SK-N-SH (cell line): ENCODE data around the gene ADAM33. TPM values are rescaled to one million over a fixed set of nuclear protein-coding genes. Genes with fewer than 3 reads are reported as not detected.

ENCODE experiments used
- CTCF ChIA-PET: fragments of 300-600, 350-600 bp; formaldehyde crosslinking; extraction: SDS; loops from one replicate; lab custom pipeline; 2021; lab: Yijun Ruan, JAX
- POLR2A ChIA-PET: fragments of 350-600 bp; sonication (Branson Sonifier 250); formaldehyde crosslinking; extraction: SDS; loops from one replicate; lab custom pipeline; 2020; ENCODE audit warnings: antibody characterized with exemption, inconsistent platforms; lab: Yijun Ruan, JAX
- DNase-seq: peaks from one replicate; pipeline ENCODE4 v3.0.0; 2012
- H2AFZ ChIP-seq: fragments of 200-600 bp; sonication (generic); 2 replicates; pipeline ENCODE4 v1.8.1; 2016; ENCODE audit warnings: antibody characterized with exemption, mild to moderate bottlenecking, low read depth
- H3F3A ChIP-seq: fragments of 200-600 bp; sonication (generic); replicated peaks from 2 replicates; pipeline ENCODE3; 2016; ENCODE audit warnings: antibody characterized with exemption, mild to moderate bottlenecking; ENCODE audit not compliant: insufficient read depth
- H3K27ac ChIP-seq, 2 experiments: fragments of 200-500 bp in 1 of 2; fragments of 200-600 bp in 1 of 2; sonication (Bioruptor generic) in 1 of 2; sonication (generic), shearing (Covaris generic) in 1 of 2; 2 replicates each; pipeline versions ENCODE4 v1.5.1 to v1.6.1; 2014 to 2016; ENCODE audit warnings: low read depth in 2 of 2, inconsistent platforms in 1 of 2, low read length in 1 of 2, mild to moderate bottlenecking in 1 of 2, mixed read lengths in 1 of 2
- H3K27me3 ChIP-seq: fragments of 200-600 bp; sonication (generic), shearing (Covaris generic); 2 replicates; pipeline ENCODE4 v1.6.1; 2016; ENCODE audit warnings: mixed run types; ENCODE audit not compliant: insufficient read depth
- H3K36me3 ChIP-seq, 2 experiments: fragments of 200-500 bp in 1 of 2; fragments of 200-600 bp in 1 of 2; sonication (Bioruptor generic) in 1 of 2; sonication (generic) in 1 of 2; replicated peaks in 1 of 2; 2 replicates each; pipeline versions ENCODE3 to v1.5.1; 2014 to 2016; ENCODE audit warnings: low read length in 1 of 2, mild to moderate bottlenecking in 1 of 2; ENCODE audit not compliant: insufficient read depth in 2 of 2, control insufficient read depth in 1 of 2
- H3K4me1 ChIP-seq, 2 experiments: fragments of 200-500 bp in 1 of 2; fragments of 200-600 bp in 1 of 2; sonication (Bioruptor generic) in 1 of 2; sonication (generic), shearing (Covaris generic) in 1 of 2; 2 replicates each; pipeline versions ENCODE4 v1.5.1 to v1.6.1; 2014 to 2016; ENCODE audit warnings: low read depth in 1 of 2, low read length in 1 of 2, mixed run types in 1 of 2; ENCODE audit not compliant: insufficient read depth in 2 of 2, control insufficient read depth in 1 of 2
- H3K4me2 ChIP-seq: fragments of 200-600 bp; sonication (generic), shearing (Covaris generic); 2 replicates; pipeline ENCODE4 v1.6.1; 2017; ENCODE audit warnings: mixed run types
- H3K4me3 ChIP-seq, 2 experiments: fragments of 200-500 bp in 1 of 2; fragments of 200-600 bp in 1 of 2; sonication (Bioruptor generic) in 1 of 2; sonication (generic), shearing (Covaris generic) in 1 of 2; 2 replicates each; pipeline versions ENCODE4 v1.5.1 to v1.8.1; 2014 to 2016; ENCODE audit warnings: low read depth in 2 of 2, inconsistent platforms in 1 of 2, low read length in 1 of 2, mild to moderate bottlenecking in 1 of 2, mixed read lengths in 1 of 2, moderate library complexity in 1 of 2
- H3K79me2 ChIP-seq: fragments of 200-600 bp; sonication (generic); 2 replicates; pipeline ENCODE4 v1.8.1; 2017; ENCODE audit warnings: mild to moderate bottlenecking; ENCODE audit not compliant: insufficient read depth
- H3K9ac ChIP-seq: fragments of 200-600 bp; sonication (generic); 2 replicates; pipeline ENCODE4 v1.6.1; 2017; ENCODE audit warnings: mixed run types
- H3K9me2 ChIP-seq: fragments of 200-600 bp; sonication (generic); 2 replicates; pipeline ENCODE4 v1.6.1; 2017; ENCODE audit warnings: mixed run types
- H3K9me3 ChIP-seq: fragments of 200-600 bp; sonication (generic); 2 replicates; pipeline ENCODE4 v1.6.1; 2017; ENCODE audit warnings: mixed run types, mild to moderate bottlenecking, moderate library complexity
- H4K20me1 ChIP-seq: fragments of 200-600 bp; sonication (generic); 2 replicates; pipeline ENCODE4 v1.6.1; 2017; ENCODE audit warnings: mild to moderate bottlenecking, mixed run types; ENCODE audit not compliant: insufficient read depth
- CHD2 ChIP-seq: fragments of 150-350 bp; IDR thresholded peaks from 2 replicates; pipeline ENCODE4 v1.6.1; 2018; ENCODE audit warnings: low read length; ENCODE audit not compliant: partially characterized antibody
- EP300 ChIP-seq, 2 experiments: IDR thresholded peaks; 2 replicates each; pipeline versions ENCODE4 v1.4.0 to v1.6.1; 2012; ENCODE audit warnings: borderline replicate concordance in 1 of 2, low read depth in 1 of 2, low read length in 1 of 2
- EZH2phosphoT487 ChIP-seq: fragments of 200-600 bp; sonication (generic); IDR thresholded peaks from 2 replicates; pipeline ENCODE4 v1.6.1; 2017; ENCODE audit warnings: low read depth, mixed run types, mild to moderate bottlenecking, antibody characterized with exemption, moderate library complexity, borderline replicate concordance
- FOSL2 ChIP-seq: IDR thresholded peaks from 2 replicates; pipeline ENCODE4 v1.4.0; 2012; ENCODE audit warnings: low read depth, mild to moderate bottlenecking, moderate library complexity, borderline replicate concordance
- FOXM1 ChIP-seq: IDR thresholded peaks from 2 replicates; pipeline ENCODE4 v1.4.0; 2012; ENCODE audit warnings: low read depth, mild to moderate bottlenecking
- GABPA ChIP-seq: IDR thresholded peaks from 2 replicates; pipeline ENCODE4 v1.4.0; 2012; ENCODE audit warnings: low read depth, mild to moderate bottlenecking
- GATA2 ChIP-seq: sonication (generic); formaldehyde crosslinking; IDR thresholded peaks from 2 replicates; pipeline ENCODE4 v1.5.0; 2020; ENCODE audit warnings: mild to moderate bottlenecking, missing genetic modification reagents
- JUND ChIP-seq: IDR thresholded peaks from 2 replicates; pipeline ENCODE4 v1.4.0; 2012
- MXI1 ChIP-seq: IDR thresholded peaks from 2 replicates; pipeline ENCODE4 v1.6.1; 2012; ENCODE audit warnings: mild to moderate bottlenecking, low read depth, low read length, improper control_type of control experiment
- NFIC ChIP-seq: IDR thresholded peaks from 2 replicates; pipeline ENCODE4 v1.4.0; 2012; ENCODE audit warnings: borderline replicate concordance
- POLR2AphosphoS5 ChIP-seq: IDR thresholded peaks from 2 replicates; pipeline ENCODE4 v1.6.1; 2012; ENCODE audit warnings: low read depth, low read length
- RAD21 ChIP-seq: IDR thresholded peaks from 2 replicates; pipeline ENCODE4 v1.6.1; 2012; ENCODE audit warnings: mild to moderate bottlenecking, low read length
- RCOR1 ChIP-seq: fragments of 150-350 bp; IDR thresholded peaks from 2 replicates; pipeline ENCODE4 v1.6.1; 2017; ENCODE audit warnings: antibody characterized with exemption, low read length
- RFX5 ChIP-seq: IDR thresholded peaks from 2 replicates; pipeline ENCODE4 v1.6.1; 2012; ENCODE audit warnings: mild to moderate bottlenecking, improper control_type of control experiment, low read length
- RXRA ChIP-seq: IDR thresholded peaks from 2 replicates; pipeline ENCODE4 v1.4.0; 2012; ENCODE audit warnings: low read depth, mild to moderate bottlenecking, borderline replicate concordance
- SMC3 ChIP-seq: IDR thresholded peaks from 2 replicates; pipeline ENCODE4 v1.6.1; 2012; ENCODE audit warnings: low read depth, low read length, improper control_type of control experiment
- TAF1 ChIP-seq: IDR thresholded peaks from 2 replicates; pipeline ENCODE4 v1.6.1; 2012; ENCODE audit warnings: low read depth, mild to moderate bottlenecking, low read length, moderate library complexity, borderline replicate concordance
- TCF12 ChIP-seq: IDR thresholded peaks from 2 replicates; pipeline ENCODE4 v1.4.0; 2012
- TEAD4 ChIP-seq: IDR thresholded peaks from 2 replicates; pipeline ENCODE4 v1.4.0; 2012; ENCODE audit warnings: mild to moderate bottlenecking, borderline replicate concordance; ENCODE audit not compliant: insufficient read depth
- USF2 ChIP-seq: fragments of 150-350 bp; IDR thresholded peaks from 2 replicates; pipeline ENCODE4 v1.6.1; 2017; ENCODE audit warnings: antibody characterized with exemption, low read length, low read depth, borderline replicate concordance
- YY1 ChIP-seq: IDR thresholded peaks from 2 replicates; pipeline ENCODE4 v1.4.0; 2012; ENCODE audit warnings: low read depth, mild to moderate bottlenecking
- WGBS: methylation state at CpG from one replicate; pipeline ENCODE4 v1.1.6; 2017; ENCODE audit warnings: low lambda C conversion rate; 5-methylcytosine and 5-hydroxymethylcytosine counted together
- polyA plus RNA-seq, 3 experiments: library from polyadenylated mRNA; depleted of rRNA; stranded (reverse); fragments of >200 nt; gene quantifications; 2 replicates each; pipeline ENCODE4 v1.2.3, GENCODE V29; 2012
- TF ChIP-seq, protein P1 (sequence below): IDR thresholded peaks from 2 replicates; pipeline ENCODE4 v1.4.0; 2012; ENCODE audit warnings: low read depth
- TF ChIP-seq, protein P2 (sequence below): IDR thresholded peaks from 2 replicates; pipeline ENCODE4; 2012
- TF ChIP-seq, protein P3 (sequence below): IDR thresholded peaks from 2 replicates; pipeline ENCODE4 v1.4.0; 2012; ENCODE audit warnings: low read depth, borderline replicate concordance
- TF ChIP-seq, protein P4 (sequence below): fragments of 200-600 bp; sonication (generic); IDR thresholded peaks from 2 replicates; pipeline ENCODE4 v1.6.1; 2017; ENCODE audit warnings: antibody characterized with exemption, mild to moderate bottlenecking, moderate library complexity

The ADAM33 gene
- polyA plus RNA-seq, 1 of the 3 experiments (the other 2 are of a cell fraction), result 4.8 TPM

DNA sequence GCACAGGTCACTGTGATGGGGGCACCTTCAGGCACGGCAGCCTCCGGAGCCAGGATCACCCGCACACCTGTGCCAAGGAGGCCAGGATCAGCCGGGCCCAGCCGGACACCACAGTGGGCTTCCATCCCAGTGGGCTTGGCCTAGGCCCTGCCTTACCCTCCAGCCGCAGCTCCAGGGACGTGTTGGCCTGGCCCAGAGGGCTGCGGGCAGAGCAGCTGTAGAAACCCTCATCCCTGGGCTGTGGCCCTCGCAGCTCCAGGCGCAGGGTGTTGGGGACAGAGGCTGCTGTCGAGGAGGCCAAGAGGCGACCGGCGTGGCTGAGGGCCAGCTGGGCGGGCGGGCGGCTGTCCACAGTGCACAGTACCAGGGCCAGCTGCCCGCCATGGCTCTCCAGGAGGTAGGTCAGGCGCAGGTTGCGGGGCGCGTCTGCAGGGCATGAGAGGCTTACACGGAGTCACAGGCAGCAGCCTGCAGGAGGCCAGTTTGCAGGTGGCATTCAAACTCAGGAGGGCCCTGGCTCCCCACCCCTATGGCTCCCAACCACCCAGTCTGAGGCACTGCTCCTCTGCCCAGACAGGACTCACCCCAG is 11.0 kb upstream of the ADAM33 start:
- Histone ChIP-seq H3K9ac (no peak overlapping the region), H3F3A (no peaks in the 10 kb centered on the region), H2AFZ (no peak overlapping the region), H3K27ac (no peak overlapping the region), H4K20me1 (no peaks in the 10 kb centered on the region), H3K4me2 (no peak overlapping the region), H3K27me3 (no peaks in the 10 kb centered on the region), H3K36me3 (no peaks in the 10 kb centered on the region), H3K4me1 (no peaks in the 10 kb centered on the region), H3K9me2 (no peaks in the 10 kb centered on the region), H3K9me3 (no peaks in the 10 kb centered on the region), H3K79me2 (no peaks in the 10 kb centered on the region), H3K4me3 (no peak overlapping the region)
- no peak for DNase-seq
- WGBS, result 64% methylated on average over 5 of the region's 23 CpGs
- POLR2A ChIA-PET, result no interaction called here
- CTCF ChIA-PET, result interaction anchor here (1.1 to 6.1 kb wide), 6 partner anchors 16 to 129 kb away, joined by 3 to 42 read pairs (median 6); no protein-coding TSS in a partner anchor
- TF ChIP-seq TEAD4, result no peak
- TF ChIP-seq YY1, result no peak
- no peak for TF ChIP-seq TAF1
- TF ChIP-seq, protein P1, sequence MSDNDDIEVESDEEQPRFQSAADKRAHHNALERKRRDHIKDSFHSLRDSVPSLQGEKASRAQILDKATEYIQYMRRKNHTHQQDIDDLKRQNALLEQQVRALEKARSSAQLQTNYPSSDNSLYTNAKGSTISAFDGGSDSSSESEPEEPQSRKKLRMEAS, result no peak
- TF ChIP-seq TCF12, result no peak
- no peak for TF ChIP-seq USF2
- TF ChIP-seq EP300 (IDR thresholded peaks at IDR 0.05; ENCODE audit: borderline replicate concordance in 1 of 2, low read depth in 1 of 2, low read length in 1 of 2), result no peak
- no peak for TF ChIP-seq GABPA
- no peak for TF ChIP-seq GATA2
- TF ChIP-seq, protein P2, sequence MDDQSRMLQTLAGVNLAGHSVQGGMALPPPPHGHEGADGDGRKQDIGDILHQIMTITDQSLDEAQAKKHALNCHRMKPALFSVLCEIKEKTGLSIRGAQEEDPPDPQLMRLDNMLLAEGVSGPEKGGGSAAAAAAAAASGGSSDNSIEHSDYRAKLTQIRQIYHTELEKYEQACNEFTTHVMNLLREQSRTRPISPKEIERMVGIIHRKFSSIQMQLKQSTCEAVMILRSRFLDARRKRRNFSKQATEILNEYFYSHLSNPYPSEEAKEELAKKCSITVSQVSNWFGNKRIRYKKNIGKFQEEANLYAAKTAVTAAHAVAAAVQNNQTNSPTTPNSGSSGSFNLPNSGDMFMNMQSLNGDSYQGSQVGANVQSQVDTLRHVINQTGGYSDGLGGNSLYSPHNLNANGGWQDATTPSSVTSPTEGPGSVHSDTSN, result no peak
- TF ChIP-seq EZH2phosphoT487, result no peak
- no peak for TF ChIP-seq NFIC
- TF ChIP-seq POLR2AphosphoS5, result no peak
- TF ChIP-seq RFX5, result no peak
- TF ChIP-seq SMC3, result no peak

DNA sequence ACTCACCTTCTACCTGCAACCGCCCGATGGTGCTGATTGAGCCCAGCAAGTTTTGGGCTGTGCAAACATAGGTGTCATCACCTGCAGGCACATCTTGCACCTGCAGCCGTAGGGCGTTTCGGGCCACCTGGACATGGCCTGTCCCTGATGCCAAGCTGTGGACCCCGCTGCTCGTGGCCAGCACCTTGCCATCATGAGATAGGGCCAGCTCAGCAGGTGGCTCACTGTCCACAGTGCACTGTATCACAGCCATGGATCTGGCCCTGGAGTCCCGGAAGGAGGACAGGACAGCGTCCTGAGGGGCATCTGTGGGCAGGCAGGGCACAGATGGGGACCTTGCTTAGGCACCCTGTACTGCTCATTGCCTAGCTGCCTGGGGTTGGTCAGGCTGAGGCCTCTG is 10.1 kb upstream of the ADAM33 start:
- H3K79me2 ChIP-seq, result no peaks in the 10 kb centered on the region
- H3K9me3 ChIP-seq, result no peaks in the 10 kb centered on the region
- 58% methylated on average over 7 of the region's 9 CpGs for WGBS
- no peaks in the 10 kb centered on the region for H3K27me3 ChIP-seq
- DNase-seq, result no peak
- no peak overlapping the region for H3K4me2 ChIP-seq
- ChIA-PET CTCF (interaction anchor here (1.1 to 6.1 kb wide), 5 partner anchors 15 to 129 kb away, joined by 3 to 42 read pairs (median 8); no protein-coding TSS in a partner anchor), POLR2A (no interaction called here)
- no peak overlapping the region for H3K4me3 ChIP-seq
- H3K36me3 ChIP-seq, result no peaks in the 10 kb centered on the region
- TF ChIP-seq FOSL2 (no peak), FOXM1 (no peak), JUND (no peak), EZH2phosphoT487 (no peak), TAF1 (no peak), RXRA (no peak), RCOR1 (no peak), CHD2 (no peak), RFX5 (no peak), TCF12 (no peak), GATA2 (no peak), POLR2AphosphoS5 (no peak), GABPA (no peak), RAD21 (no peak), EP300 (IDR thresholded peaks at IDR 0.05; ENCODE audit: borderline replicate concordance in 1 of 2, low read depth in 1 of 2, low read length in 1 of 2) (no peak), MXI1 (no peak)
- TF ChIP-seq, protein P3, sequence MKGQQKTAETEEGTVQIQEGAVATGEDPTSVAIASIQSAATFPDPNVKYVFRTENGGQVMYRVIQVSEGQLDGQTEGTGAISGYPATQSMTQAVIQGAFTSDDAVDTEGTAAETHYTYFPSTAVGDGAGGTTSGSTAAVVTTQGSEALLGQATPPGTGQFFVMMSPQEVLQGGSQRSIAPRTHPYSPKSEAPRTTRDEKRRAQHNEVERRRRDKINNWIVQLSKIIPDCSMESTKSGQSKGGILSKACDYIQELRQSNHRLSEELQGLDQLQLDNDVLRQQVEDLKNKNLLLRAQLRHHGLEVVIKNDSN, result no peak
- TF ChIP-seq, protein P4, sequence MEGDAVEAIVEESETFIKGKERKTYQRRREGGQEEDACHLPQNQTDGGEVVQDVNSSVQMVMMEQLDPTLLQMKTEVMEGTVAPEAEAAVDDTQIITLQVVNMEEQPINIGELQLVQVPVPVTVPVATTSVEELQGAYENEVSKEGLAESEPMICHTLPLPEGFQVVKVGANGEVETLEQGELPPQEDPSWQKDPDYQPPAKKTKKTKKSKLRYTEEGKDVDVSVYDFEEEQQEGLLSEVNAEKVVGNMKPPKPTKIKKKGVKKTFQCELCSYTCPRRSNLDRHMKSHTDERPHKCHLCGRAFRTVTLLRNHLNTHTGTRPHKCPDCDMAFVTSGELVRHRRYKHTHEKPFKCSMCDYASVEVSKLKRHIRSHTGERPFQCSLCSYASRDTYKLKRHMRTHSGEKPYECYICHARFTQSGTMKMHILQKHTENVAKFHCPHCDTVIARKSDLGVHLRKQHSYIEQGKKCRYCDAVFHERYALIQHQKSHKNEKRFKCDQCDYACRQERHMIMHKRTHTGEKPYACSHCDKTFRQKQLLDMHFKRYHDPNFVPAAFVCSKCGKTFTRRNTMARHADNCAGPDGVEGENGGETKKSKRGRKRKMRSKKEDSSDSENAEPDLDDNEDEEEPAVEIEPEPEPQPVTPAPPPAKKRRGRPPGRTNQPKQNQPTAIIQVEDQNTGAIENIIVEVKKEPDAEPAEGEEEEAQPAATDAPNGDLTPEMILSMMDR, result no peak
- no peaks in the 10 kb centered on the region for H4K20me1 ChIP-seq
- no peaks in the 10 kb centered on the region for H3F3A ChIP-seq
- no peak overlapping the region for H3K27ac ChIP-seq
- H3K9ac ChIP-seq, result no peak overlapping the region
- no peak overlapping the region for H2AFZ ChIP-seq
- no peaks in the 10 kb centered on the region for H3K4me1 ChIP-seq
- no peaks in the 10 kb centered on the region for H3K9me2 ChIP-seq
